CD4-positive, alpha-beta T cell treated with Interleukin-15 for 1 hour (primary cell): Measurements from ENCODE around the gene BMP8A.
"Not testable (repeated sequence)": the region's sequence is repeated elsewhere in the genome, so short reads cannot be mapped to it uniquely, and the experiment has no call there.

Experiments used
- DNase-seq: peaks from one replicate; pipeline ENCODE4 v3.0.0-alpha.2; 2020

BMP8A gene

GRCh38 chr1:39484564-39484963 lies 6.9 kb upstream of the BMP8A start:
- no peak for DNase-seq

GRCh38 chr1:39485046-39485803 lies 6.2 kb upstream of the BMP8A start:
- DNase-seq: no peak

- DNase-seq: no peak
Measured at GRCh38 chr1:39488012-39488545, 3.4 kb upstream of the BMP8A start.

GRCh38 chr1:39488793-39489566 lies 2.5 kb upstream of the BMP8A start:
- no peak for DNase-seq

GRCh38 chr1:39489567-39490239 lies 1.7 kb upstream of the BMP8A start:
- no peak for DNase-seq

- no peak for DNase-seq
Measured at GRCh38 chr1:39490596-39491145, 765 bp upstream of the BMP8A start.

GRCh38 chr1:39492118-39493042 lies 944 bp downstream of the BMP8A start:
- DNase-seq: not testable (repeated sequence)

- not testable (repeated sequence) for DNase-seq
Measured at GRCh38 chr1:39493043-39493810, 1.8 kb downstream of the BMP8A start.

GRCh38 chr1:39494671-39495410 lies 3.4 kb downstream of the BMP8A start:
- DNase-seq: no peak

DNA sequence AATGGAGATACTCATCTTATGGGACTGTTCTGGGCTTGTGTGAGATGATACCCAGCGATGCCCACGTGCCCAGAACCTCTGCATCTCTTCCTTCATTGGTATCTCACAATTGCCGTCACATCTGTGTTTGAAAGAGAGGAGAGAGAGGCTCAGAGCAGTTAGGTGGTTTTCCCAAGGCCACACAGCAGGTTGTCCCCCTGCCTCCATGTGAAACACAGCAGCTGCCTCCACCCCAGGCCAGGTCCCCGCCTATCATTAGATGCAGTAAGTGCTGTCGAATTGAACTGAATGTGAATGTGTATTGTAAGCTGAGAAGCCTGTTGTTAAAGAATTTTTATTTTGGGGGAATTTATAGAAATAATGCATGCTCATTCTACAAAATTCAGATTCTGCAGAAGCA lies 5.1 kb downstream of the BMP8A start:
- not testable (repeated sequence) for DNase-seq

- no peak for DNase-seq
Measured at GRCh38 chr1:39497585-39497984, 6.1 kb downstream of the BMP8A start.

GRCh38 chr1:39498096-39498710 lies 6.8 kb downstream of the BMP8A start:
- not testable (repeated sequence) for DNase-seq

- not testable (repeated sequence) for DNase-seq
Measured at GRCh38 chr1:39498821-39499220, 7.4 kb downstream of the BMP8A start.

GRCh38 chr1:39499668-39500067 lies 8.2 kb downstream of the BMP8A start:
- DNase-seq: no peak

DNA sequence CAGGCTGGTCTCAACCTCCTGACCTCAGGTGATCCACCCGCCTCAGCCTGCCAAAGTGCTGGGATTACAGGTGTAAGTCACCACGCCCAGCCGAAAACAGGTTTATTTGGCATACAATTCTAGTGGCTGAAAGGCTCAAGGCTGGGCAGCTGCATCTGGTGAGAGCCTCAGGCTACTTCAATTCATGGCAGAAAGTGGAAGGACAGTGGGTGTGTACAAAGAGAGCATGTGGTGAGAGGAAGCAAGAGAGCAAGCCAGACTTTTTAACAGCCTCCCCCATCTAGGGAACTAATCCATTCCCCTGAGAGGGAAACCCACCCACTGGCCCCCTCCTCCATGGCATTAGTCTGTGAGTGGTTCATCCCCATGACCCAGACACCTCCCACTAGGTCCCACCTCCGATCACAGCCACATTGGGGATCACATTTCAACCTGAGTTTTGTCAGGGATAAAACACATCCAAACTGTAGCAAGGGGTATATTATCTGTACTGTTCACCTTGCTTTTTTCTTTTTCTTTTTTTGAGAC lies 9.5 kb downstream of the BMP8A start:
- no peak for DNase-seq

DNA sequence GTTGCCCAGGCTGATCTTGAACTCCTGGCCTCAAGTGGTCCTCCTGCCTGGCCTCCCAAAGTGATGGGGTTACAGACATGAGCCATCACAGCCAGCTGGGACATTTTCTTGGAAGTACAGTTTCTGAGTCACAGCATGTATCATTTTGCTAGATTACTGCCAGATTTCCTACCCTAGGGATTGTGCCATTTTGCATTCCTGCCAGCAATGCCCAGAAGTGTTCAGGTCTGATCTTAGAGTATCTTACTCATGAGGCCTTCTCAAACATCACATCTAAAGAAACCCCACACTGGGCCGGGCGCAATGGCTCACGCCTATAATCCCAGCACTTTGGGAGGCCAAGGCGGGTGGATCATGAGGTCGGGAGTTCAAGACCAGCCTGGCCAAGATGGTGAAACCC lies 10.2 kb downstream of the BMP8A start:
- no peak for DNase-seq

DNA sequence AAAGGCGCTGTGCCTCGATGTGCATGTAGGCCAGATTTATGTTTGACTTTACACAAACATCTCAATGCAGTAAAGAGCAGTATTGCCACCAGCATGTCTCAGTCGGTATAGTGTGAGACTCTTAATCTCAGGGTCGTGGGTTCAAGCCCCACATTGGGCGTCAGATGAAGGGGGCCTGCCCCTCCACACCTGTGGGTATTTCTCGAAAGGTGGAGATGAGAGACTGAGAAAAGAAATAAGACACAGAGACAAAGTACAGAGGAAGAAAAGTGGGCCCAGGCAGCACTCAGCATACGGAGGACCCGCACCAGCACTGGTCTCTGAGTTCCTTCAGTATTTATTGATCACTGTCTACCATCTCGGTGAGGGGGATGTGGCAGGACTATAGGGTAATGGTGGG lies 13.0 kb downstream of the BMP8A start:
- not testable (repeated sequence) for DNase-seq

- no peak for DNase-seq
Measured at GRCh38 chr1:39505289-39505688, 13.9 kb downstream of the BMP8A start.

DNA sequence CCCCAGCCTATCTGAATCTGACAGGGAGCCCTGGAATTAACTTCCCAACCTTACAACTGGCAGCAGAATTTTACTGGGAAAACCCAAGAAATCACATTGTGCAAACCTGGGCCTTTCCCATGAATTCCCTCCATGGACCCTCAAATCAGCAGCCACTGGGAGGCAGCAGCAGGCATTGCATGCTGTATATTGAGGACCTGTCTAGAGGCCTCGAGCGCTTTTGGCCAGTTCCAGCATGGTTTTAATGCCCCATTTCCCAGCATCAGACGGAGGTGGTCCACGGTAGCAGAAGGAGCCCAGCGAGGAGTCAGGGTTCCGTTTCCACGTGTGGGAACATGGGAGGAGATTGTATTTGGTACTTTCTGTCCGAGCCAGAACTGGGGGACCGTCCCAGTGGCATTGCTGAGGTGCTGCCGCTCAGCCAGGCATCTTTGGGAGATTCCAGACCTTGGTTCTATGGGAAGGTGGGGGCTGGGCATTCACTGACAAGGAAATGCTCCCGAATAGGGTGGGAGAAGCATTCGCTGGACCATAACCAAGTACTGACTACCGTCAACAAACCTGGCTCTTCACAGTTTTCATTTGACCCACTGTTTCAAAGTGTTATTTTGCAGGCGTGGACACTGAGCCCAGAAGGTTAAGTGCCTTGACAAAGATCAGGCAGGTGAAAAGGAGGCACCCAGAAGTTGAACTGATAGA lies 15.9 kb downstream of the BMP8A start:
- no peak for DNase-seq
